SKM-1 (cell line): Measurements from ENCODE around the gene ZNF41.
"Not testable (repeated sequence)": the region's sequence is repeated elsewhere in the genome, so short reads cannot be mapped to it uniquely, and the experiment has no call there.

Experiments used
- DNase-seq: peaks from one replicate; lab custom pipeline; 2025; ENCODE audit not compliant: unreplicated experiment; lab: John Stamatoyannopoulos, UW

Gene ZNF41

DNA sequence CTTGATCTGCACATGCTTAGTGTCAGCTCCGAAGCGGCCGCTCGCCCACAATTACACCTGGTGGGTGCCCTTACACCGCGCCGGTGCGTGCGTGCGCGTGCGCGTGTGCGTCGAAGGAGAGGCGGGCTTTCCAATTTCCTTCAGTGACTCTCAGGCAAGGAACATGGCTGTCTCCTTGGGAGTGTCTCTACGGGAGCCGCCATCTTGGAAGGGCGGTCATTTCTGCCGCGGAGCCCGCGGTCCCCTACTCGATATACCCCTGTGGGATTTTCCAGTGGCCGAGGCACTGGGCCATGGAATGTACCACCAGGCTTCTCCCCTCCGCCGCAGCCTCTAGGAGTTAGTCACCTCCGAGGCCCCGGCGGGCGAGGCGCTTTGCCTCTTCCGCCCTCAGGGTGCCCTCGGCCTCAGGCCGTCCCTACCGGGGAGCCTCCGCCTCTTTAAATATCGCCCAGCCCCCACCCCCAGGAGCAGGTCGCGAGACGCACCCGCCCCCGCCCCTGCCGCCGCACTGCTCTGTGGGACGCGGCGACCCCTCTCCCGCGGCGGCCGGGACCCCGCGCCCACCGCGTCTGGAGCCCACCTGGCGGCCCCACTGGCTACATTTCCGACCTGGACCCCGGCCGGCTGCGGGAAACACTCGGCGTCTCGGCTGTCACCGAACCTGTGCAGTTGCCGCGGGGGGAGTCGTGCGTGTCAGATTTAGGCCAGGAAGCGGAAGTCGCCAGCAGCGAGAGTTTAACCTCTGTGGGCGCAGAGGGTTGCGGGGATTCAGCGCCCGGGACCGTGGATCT, at the start of gene ZNF41:
Gene ZNF41, minus strand, starts transcription at position 711 of the 794 bp plus-strand sequence. CDS start 15,741 bp downstream, outside the sequence.
- DNase-seq = peak; percentile 42

DNA sequence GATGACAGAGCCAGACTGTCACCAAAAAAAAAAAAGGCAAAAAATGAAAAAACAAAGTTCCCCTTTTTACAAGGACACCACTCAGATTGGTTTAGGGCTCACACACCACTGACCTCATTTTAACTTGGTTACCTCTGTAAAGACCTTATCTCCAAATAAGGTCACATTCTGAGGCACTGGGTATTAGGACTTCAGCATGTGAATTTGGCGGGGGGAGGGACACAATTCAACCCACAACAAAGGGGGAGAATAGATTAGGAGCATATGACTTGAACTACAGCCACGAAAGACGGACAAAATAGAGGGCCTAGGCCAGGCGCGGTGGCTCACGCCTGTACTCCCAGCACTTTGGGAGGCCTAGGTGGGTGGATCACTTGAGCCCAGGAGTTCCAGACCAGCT, 47.0 kb upstream of the ZNF41 start:
- peak; percentile 1 for DNase-seq

DNA sequence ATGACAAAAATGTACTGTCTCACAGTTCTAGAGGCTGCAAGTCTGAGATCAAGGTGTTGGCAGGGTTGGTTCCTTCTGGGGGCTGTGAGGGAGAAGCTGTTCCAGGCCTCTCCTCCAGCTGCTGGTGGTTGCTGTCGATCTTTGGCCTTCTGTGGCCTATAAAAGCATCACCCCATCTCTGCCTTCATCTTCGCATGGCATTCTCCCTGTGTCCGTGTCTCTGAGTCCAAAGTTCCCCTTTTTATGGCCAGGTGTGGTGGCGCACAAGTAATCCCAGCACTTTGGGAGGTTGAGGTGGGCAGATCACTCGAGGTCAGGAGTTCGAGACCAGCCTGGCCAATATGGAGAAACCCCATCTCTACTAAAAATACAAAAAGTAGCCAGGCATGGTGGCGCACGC, 46.5 kb upstream of the ZNF41 start:
- DNase-seq = no peak

- DNase-seq = no peak
Measured at GRCh38 chrX:47523713-47524166, 40.7 kb upstream of the ZNF41 start.

GRCh38 chrX:47523297-47523696, 40.3 kb upstream of the ZNF41 start:
- peak; percentile 12 for DNase-seq

- no peak for DNase-seq
Measured at GRCh38 chrX:47518144-47518543, 35.1 kb upstream of the ZNF41 start.

- peak; percentile 14 for DNase-seq
Measured at GRCh38 chrX:47515941-47516665, 33.1 kb upstream of the ZNF41 start.

DNA sequence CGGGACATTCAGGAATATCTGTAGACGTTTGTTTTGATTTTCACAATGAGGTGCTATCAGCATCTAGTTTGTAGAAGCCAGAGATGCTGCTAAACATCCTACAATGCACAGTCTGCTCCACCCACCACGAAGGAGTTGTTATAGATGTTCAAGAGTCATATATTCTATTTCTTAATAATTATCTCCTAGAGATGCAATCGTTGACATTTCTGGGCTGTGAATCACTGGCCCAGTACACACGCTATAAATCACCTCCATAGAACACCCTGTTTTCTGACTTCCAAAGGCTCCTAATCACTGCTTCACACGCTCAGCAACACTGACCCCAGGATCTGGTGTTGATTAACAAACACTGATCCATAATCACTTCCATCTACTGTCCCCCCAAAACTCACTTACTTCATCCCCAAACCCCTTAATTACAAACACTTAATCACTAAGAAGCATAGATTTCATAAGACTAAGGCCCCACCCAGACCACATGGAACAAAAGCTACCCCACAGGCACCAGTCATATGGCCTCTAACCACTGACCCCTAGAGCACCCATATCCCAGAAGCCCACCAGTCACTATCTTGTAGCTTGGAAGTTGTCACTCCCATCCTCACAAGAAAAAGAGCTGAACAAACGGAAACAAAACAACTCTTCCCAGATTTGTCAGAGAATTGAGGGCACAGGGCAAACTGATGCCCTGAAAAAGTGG, 31.7 kb upstream of the ZNF41 start:
- DNase-seq = no peak

- DNase-seq = not testable (repeated sequence)
Measured at GRCh38 chrX:47513034-47513965, 30.3 kb upstream of the ZNF41 start.

DNA sequence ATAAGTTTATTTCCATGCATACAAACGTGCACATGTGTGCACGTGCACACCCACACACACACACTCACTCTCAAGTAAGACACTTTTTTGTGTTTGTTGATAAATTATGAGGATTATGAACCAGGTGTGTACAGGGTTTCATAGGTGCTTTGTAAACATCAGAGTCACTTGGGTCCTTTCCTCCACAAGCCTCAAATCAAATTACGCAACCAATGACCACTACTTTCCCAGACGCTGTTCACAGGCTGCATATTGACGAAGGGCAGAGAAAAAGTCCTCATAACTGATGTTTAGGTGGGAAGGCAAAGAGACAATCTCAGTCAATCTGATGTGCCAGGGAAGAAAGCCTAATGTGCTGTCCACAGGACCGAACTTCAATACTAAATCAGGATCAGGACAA, 29.4 kb upstream of the ZNF41 start:
- not testable (repeated sequence) for DNase-seq

GRCh38 chrX:47507153-47507867, 24.3 kb upstream of the ZNF41 start:
- no peak for DNase-seq

GRCh38 chrX:47503151-47503550, 20.1 kb upstream of the ZNF41 start:
- DNase-seq = no peak

- DNase-seq = no peak
Measured at GRCh38 chrX:47502316-47503125, 19.5 kb upstream of the ZNF41 start.

GRCh38 chrX:47501226-47502074, 18.4 kb upstream of the ZNF41 start:
- no peak for DNase-seq

GRCh38 chrX:47500554-47500953, 17.5 kb upstream of the ZNF41 start:
- no peak for DNase-seq

DNA sequence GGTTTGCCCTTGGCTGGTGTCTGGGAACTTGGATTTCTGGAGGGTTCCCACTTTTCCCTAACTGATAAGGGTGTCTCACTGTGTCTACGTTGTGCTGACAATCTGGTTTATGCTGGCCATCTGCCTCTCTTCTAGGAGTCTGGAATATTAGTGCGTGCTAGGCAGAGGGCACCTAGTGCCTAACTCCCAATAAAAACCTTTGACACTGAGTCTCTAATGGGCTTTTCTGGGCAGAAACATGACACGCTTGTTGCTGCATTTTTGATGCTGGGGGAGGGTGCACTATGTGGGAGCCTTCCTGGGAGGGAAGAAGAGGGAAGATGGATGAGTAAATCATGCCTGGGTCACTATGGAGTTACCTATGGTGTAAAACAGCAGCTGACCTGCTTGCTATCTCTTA, 16.3 kb upstream of the ZNF41 start:
- DNase-seq = no peak

DNA sequence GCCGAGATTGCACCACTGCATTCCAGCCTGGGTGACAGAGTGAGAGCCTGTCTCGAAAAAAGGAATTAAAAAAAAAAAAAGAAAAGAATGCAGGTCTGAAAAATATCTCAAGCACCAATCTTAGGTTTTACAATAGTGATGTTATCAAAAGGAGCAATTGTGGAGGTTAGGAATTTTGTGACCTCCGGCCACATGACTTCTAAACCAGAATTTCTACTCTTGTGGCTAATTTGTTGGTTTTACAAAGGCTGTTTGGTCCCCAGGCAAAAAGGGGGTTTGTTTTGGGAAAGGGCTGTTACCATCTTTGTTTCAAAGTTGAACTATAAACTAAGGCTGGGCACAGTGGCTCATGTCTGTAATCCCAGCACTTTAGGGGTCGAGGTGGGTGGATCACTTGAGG, 15.4 kb upstream of the ZNF41 start:
- no peak for DNase-seq

- DNase-seq = no peak
Measured at GRCh38 chrX:47497271-47497888, 14.4 kb upstream of the ZNF41 start.
